Uterus (tissue), 4 donors: ENCODE measurements around the gene GRK2. TPM values are rescaled to one million over a fixed set of nuclear protein-coding genes. Genes with fewer than 3 reads are reported as not detected.

ENCODE experiments used
- DNase-seq, 2 donors: peaks; one replicate each; pipeline ENCODE4 v3.0.0-alpha.2; 2019 to 2020
- H3K27ac ChIP-seq, 2 donors: fragments of 200-600 bp; sonication (generic); 1 replicate in 1 of 2; 2 replicates in 1 of 2; pipeline ENCODE4 v1.5.1; 2016 to 2018
- H3K27me3 ChIP-seq, 2 donors: fragments of 200-600 bp; sonication (generic); one replicate each; pipeline ENCODE4 v1.5.1; 2018 to 2019; ENCODE audit warnings: control low read depth in 1 of 2
- H3K36me3 ChIP-seq, 2 donors: fragments of 200-600 bp; sonication (generic); one replicate each; pipeline ENCODE4 v1.5.1; 2019; ENCODE audit warnings: control low read depth in 1 of 2
- H3K4me1 ChIP-seq, 2 donors: fragments of 200-600 bp; sonication (generic); one replicate each; pipeline ENCODE4 v1.5.1; 2018 to 2019; ENCODE audit warnings: control low read depth in 1 of 2
- H3K4me3 ChIP-seq, 2 donors: fragments of 200-600 bp; sonication (generic); 1 replicate in 1 of 2; 2 replicates in 1 of 2; pipeline ENCODE4 v1.5.1; 2018 to 2019; ENCODE audit warnings: mild to moderate bottlenecking in 1 of 2
- H3K9me3 ChIP-seq, 2 donors: fragments of 200-600 bp; sonication (generic); one replicate each; pipeline ENCODE4 v1.5.1; 2019; ENCODE audit warnings: control low read depth in 1 of 2
- POLR2A ChIP-seq, 2 donors: fragments of 450-650 bp; IDR thresholded peaks; one replicate each; pipeline ENCODE4 v1.6.1; 2016; ENCODE audit warnings: antibody characterized with exemption in 2 of 2, mild to moderate bottlenecking in 1 of 2, moderate library complexity in 1 of 2
- intact Hi-C: fragments of 100-400 bp; cut with DNase I; formaldehyde crosslinking; loops from one replicate; pipeline ENCODE4 v1.15.1; 2023; ENCODE audit warnings: low total_unique reads
- total RNA-seq, 4 donors: library from RNA; depleted of rRNA in 3 of 4; stranded (reverse); fragments of >200 nt in 3 of 4; gene quantifications; one replicate each; pipeline versions ENCODE4 v1.1.0 to v1.2.4, GENCODE V29; 2014 to 2023
- TF ChIP-seq, protein P1 (sequence below), 4 experiments: fragments of 200-600 bp in 2 of 4; fragments of 450-650 bp in 2 of 4; sonication (generic) in 2 of 4; IDR thresholded peaks; one replicate each; pipeline ENCODE4 v1.5.1; 2016 to 2019; ENCODE audit warnings: antibody characterized with exemption in 4 of 4, mild to moderate bottlenecking in 2 of 4, moderate library complexity in 1 of 4
- donor health status: DM: yes; HTN: yes; CAD: no.

Gene GRK2
- total RNA-seq, 4 donors from 2014 or later, result 25.0 to 93.8 (median 64.2) TPM

DNA sequence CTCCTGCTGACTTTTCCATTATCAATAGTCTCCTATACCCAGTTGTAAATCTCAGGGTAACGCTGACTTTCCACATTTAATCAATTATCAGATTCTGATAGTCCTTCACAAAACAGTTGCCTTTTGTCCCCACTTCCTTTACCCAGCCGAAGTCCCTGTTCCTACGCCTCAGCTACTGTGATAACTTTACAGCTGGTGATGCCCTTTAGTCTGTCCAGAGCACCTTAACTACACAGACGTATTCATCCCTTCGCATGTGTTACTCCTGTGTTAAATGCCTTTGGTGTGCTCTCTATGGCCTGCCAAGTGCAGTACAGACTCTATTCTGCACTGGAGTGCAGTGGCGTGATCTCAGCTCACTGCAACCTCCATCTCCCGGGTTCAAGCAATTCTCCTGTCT lies 57.3 kb downstream of the GRK2 start:
- Histone ChIP-seq H3K4me1 (peaks cover 0 to 6% of the 10 kb centered on the region in 2 donors), H3K4me3 (no peak overlapping the region), H3K36me3 (no peaks in the 10 kb centered on the region), H3K27me3 (no peaks in the 10 kb centered on the region), H3K27ac (no peak overlapping the region), H3K9me3 (no peaks in the 10 kb centered on the region)
- DNase-seq, result no peak
- intact Hi-C loops, result no loop called here
- TF ChIP-seq POLR2A (IDR thresholded peaks at IDR 0.05), result no peak
- TF ChIP-seq, protein P1, sequence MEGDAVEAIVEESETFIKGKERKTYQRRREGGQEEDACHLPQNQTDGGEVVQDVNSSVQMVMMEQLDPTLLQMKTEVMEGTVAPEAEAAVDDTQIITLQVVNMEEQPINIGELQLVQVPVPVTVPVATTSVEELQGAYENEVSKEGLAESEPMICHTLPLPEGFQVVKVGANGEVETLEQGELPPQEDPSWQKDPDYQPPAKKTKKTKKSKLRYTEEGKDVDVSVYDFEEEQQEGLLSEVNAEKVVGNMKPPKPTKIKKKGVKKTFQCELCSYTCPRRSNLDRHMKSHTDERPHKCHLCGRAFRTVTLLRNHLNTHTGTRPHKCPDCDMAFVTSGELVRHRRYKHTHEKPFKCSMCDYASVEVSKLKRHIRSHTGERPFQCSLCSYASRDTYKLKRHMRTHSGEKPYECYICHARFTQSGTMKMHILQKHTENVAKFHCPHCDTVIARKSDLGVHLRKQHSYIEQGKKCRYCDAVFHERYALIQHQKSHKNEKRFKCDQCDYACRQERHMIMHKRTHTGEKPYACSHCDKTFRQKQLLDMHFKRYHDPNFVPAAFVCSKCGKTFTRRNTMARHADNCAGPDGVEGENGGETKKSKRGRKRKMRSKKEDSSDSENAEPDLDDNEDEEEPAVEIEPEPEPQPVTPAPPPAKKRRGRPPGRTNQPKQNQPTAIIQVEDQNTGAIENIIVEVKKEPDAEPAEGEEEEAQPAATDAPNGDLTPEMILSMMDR (IDR thresholded peaks at IDR 0.05), result no peak

DNA sequence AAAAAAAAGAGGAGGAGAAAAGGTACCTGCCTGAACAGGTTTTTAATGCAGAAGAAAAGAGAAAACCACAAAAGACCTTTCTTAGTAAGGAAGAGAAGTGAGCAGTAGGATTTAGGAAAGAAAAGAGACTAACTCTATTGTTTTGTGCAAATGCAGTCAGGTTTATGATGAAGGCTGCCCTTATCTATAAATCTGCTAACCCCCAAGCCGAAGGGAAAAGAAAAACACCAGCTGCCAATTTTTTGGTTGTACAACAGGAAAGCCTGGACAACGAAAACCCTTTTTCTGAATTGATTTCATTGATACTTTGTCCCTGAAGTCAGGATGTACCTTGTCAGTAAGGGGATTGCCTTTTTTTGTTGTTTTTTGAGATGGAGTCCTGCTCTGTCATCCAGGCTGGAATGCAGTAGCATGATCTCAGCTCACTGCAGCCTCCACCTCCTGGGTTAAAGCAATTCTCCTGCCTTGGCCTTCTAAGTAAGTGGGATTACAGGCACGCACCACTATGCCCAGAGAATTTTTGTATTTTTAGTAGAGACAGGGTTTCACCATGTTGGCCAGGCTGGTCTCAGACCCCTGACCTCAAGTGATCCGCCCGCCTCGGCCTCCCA lies 65.9 kb downstream of the GRK2 start:
- no peak for TF ChIP-seq POLR2A (IDR thresholded peaks at IDR 0.05)
- TF ChIP-seq, protein P1 (IDR thresholded peaks at IDR 0.05), result no peak
- Histone ChIP-seq H3K4me3 (no peak overlapping the region), H3K36me3 (no peaks in the 10 kb centered on the region), H3K4me1 (no peaks in the 10 kb centered on the region), H3K9me3 (no peaks in the 10 kb centered on the region), H3K27ac (no peak overlapping the region), H3K27me3 (no peaks in the 10 kb centered on the region)
- intact Hi-C loops, result no loop called here
- no peak for DNase-seq

Other genes starting within 250 kb of the GRK2 start
- under 1 TPM in 2 of 4 donors, not detected in 2; 0.55 to 0.61 TPM for gene SYT12, start 243.3 kb upstream of the GRK2 start, total RNA-seq
- 10 to 100 TPM in 2 of 4 donors, 1 to 10 TPM in 2; 9.4 to 23.6 (median 10.4) TPM for gene RHOD, start 209.6 kb upstream of the GRK2 start, total RNA-seq
- gene KDM2A, start 147.2 kb upstream of the GRK2 start, total RNA-seq, result 10 to 100 TPM; 48.2 to 94.9 (median 73.5) TPM
- 10 to 100 TPM in 3 of 4 donors, 1 to 10 TPM in 1; 7.4 to 63.7 (median 22.5) TPM for gene ANKRD13D, start 22.8 kb downstream of the GRK2 start, total RNA-seq
- gene SSH3, start 37.1 kb downstream of the GRK2 start, total RNA-seq, result 10 to 100 TPM in 3 of 4 donors, 1 to 10 TPM in 1; 7.7 to 48.8 (median 19.1) TPM
- gene POLD4, start 87.1 kb downstream of the GRK2 start, total RNA-seq, result 10 to 100 TPM in 3 of 4 donors, 1 to 10 TPM in 1; 8.7 to 65.6 (median 31.3) TPM
- gene CLCF1, start 107.1 kb downstream of the GRK2 start, total RNA-seq, result 10 to 100 TPM in 1 of 4 donors, 1 to 10 TPM in 2, under 1 TPM in 1; 0.77 to 19.3 (median 7.4) TPM
- 10 to 100 TPM in 2 of 4 donors, 1 to 10 TPM in 2; 2.6 to 37.3 (median 11.6) TPM for gene RAD9A, start 125.5 kb downstream of the GRK2 start, total RNA-seq
- 100 to 1,000 TPM in 1 of 4 donors, 10 to 100 TPM in 3; 15.9 to 180 (median 77.1) TPM for gene PPP1CA, start 135.4 kb downstream of the GRK2 start, total RNA-seq
- 1 to 10 TPM in 2 of 4 donors, not detected in 2; 1.3 to 2.5 TPM for gene TBC1D10C, start 137.6 kb downstream of the GRK2 start, total RNA-seq
- gene CARNS1, start 149.2 kb downstream of the GRK2 start, total RNA-seq, result 1 to 10 TPM in 1 of 4 donors, under 1 TPM in 1, not detected in 2; 0.76 to 3.3 TPM
- 10 to 100 TPM; 25.6 to 45.0 (median 30.7) TPM for gene RPS6KB2, start 162.0 kb downstream of the GRK2 start, total RNA-seq
- gene PTPRCAP, start 171.2 kb downstream of the GRK2 start, total RNA-seq, result 1 to 10 TPM in 3 of 4 donors, under 1 TPM in 1; 0.29 to 5.0 (median 1.9) TPM
- 10 to 100 TPM; 34.7 to 79.2 (median 69.0) TPM for gene CORO1B, start 177.0 kb downstream of the GRK2 start, total RNA-seq
- not detected for gene GPR152, start 186.3 kb downstream of the GRK2 start, total RNA-seq
- gene CABP4, start 188.9 kb downstream of the GRK2 start, total RNA-seq, result 1 to 10 TPM in 1 of 4 donors, under 1 TPM in 1, not detected in 2; 0.67 to 1.9 TPM
- gene TMEM134, start 202.8 kb downstream of the GRK2 start, total RNA-seq, result 10 to 100 TPM in 3 of 4 donors, 1 to 10 TPM in 1; 6.9 to 59.5 (median 36.0) TPM
- 100 to 1,000 TPM in 1 of 4 donors, 10 to 100 TPM in 3; 52.9 to 131 (median 85.5) TPM for gene AIP, start 216.6 kb downstream of the GRK2 start, total RNA-seq
- gene PITPNM1, start 238.9 kb downstream of the GRK2 start, total RNA-seq, result 10 to 100 TPM in 3 of 4 donors, 1 to 10 TPM in 1; 7.9 to 89.7 (median 15.2) TPM
- 10 to 100 TPM in 1 of 4 donors, 1 to 10 TPM in 3; 2.1 to 28.7 (median 6.9) TPM for gene CDK2AP2, start 241.7 kb downstream of the GRK2 start, total RNA-seq